Measurements from ENCODE around the gene MAML3. TPM values are rescaled to one million over a fixed set of nuclear protein-coding genes. Genes with fewer than 3 reads are reported as not detected.

The MAML3 gene
- total and polyA plus RNA-seq, 2 donors, result 4.3 to 5.2 TPM

DNA sequence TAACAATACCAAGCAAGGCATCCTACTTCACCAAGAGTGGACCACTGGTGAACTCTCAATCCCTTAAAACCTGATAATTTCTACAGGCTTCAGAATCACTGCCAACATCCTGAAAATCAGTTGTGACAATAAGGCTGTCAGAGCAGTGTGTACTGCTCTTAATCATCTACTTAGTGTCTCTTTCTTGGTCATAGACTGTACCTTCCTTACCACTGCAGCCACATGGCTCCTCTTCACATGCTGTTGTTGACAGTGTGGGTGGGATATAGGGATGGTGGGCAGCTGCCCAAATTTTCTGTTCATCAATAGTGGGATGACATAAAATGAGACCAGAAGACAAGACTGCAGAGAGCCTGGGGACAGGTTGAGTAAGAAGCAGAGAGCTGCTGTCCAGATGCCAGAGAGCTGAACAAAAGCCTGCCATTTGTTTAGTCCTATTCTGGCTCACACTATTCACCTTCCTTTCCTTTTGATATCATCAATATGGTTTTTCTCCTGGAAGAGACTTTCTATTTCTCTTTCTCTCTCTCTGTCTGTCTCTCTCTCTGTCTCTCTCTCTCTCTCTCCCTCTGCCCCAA lies 309.4 kb downstream of the MAML3 start:
- Histone ChIP-seq H3K27ac (ENCODE audit: low read depth in 1 of 2, low read length in 1 of 2) (no peak overlapping the region), H3K9me3 (ENCODE audit: control insufficient read depth in 2 of 2, insufficient read depth in 1 of 2, low read length in 1 of 2) (no peaks in the 10 kb centered on the region), H3K36me3 (ENCODE audit: control insufficient read depth in 2 of 2, insufficient read depth in 2 of 2, low read length in 1 of 2) (no peaks in the 10 kb centered on the region), H3K4me3 (ENCODE audit: low read length in 2 of 2) (no peak overlapping the region), H3K4me1 (ENCODE audit: control insufficient read depth in 2 of 2, insufficient read depth in 2 of 2, low read length in 2 of 2) (peaks cover 0 to 9% of the 10 kb centered on the region in 2 donors), H3K27me3 (ENCODE audit: control insufficient read depth in 2 of 2, insufficient read depth in 1 of 2, low read length in 1 of 2) (no peaks in the 10 kb centered on the region)
- DNase-seq (ENCODE audit: low read depth in 6 of 9, low spot score in 9 of 9), result no peak

DNA sequence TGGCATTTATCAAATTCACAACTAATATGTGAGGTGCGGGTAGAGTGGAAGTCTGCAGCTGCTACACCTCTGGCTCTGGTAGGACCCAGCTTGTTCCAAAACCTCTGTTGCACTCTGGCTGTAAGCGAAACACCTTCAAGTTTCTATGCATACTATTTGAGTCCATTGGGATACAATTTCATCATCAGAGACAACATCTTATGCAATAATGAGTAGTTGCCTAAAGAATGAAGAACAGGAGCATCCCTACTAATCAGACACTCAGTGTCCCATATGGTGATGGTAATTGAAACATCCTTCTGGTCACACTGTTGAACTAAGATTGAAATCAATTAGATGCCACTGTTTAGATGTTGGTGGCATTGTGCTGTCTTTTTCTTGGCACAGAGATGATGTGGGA lies 309.9 kb downstream of the MAML3 start:
- WGBS, result 98% methylated on average over 2 of the region's 2 CpGs
- H3K27me3 ChIP-seq (ENCODE audit: control insufficient read depth in 2 of 2, insufficient read depth in 1 of 2, low read length in 1 of 2), result no peaks in the 10 kb centered on the region
- no peaks in the 10 kb centered on the region for H3K36me3 ChIP-seq (ENCODE audit: control insufficient read depth in 2 of 2, insufficient read depth in 2 of 2, low read length in 1 of 2)
- no peak overlapping the region for H3K4me3 ChIP-seq (ENCODE audit: low read length in 2 of 2)
- DNase-seq (ENCODE audit: low read depth in 6 of 9, low spot score in 9 of 9), result no peak
- H3K27ac ChIP-seq (ENCODE audit: low read depth in 1 of 2, low read length in 1 of 2), result no peak overlapping the region
- peaks cover 0 to 9% of the 10 kb centered on the region in 2 donors for H3K4me1 ChIP-seq (ENCODE audit: control insufficient read depth in 2 of 2, insufficient read depth in 2 of 2, low read length in 2 of 2)
- H3K9me3 ChIP-seq (ENCODE audit: control insufficient read depth in 2 of 2, insufficient read depth in 1 of 2, low read length in 1 of 2), result no peaks in the 10 kb centered on the region

DNA sequence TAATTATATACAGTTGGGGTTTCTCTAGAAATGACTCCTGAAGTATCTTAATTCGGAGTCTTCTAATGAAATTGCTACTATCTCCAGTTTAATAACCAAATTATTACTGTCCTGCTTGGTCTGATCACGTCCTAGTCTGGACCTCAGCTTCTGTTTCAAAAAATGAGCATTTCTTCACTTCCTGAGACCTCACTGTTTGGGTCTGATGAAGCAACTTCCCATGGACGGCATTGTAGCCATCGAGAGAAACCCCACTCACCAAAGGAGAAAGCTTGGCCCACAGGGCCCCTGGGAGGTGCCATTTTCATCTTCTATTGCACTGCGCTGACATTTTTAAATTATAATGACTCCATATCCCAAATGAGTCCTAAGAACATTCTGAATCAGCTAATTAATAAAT lies 310.3 kb downstream of the MAML3 start:
- 97% methylated on average over 5 of the region's 5 CpGs for WGBS
- H3K4me3 ChIP-seq (ENCODE audit: low read length in 2 of 2), result no peak overlapping the region
- peaks cover 0 to 9% of the 10 kb centered on the region in 2 donors for H3K4me1 ChIP-seq (ENCODE audit: control insufficient read depth in 2 of 2, insufficient read depth in 2 of 2, low read length in 2 of 2)
- no peaks in the 10 kb centered on the region for H3K9me3 ChIP-seq (ENCODE audit: control insufficient read depth in 2 of 2, insufficient read depth in 1 of 2, low read length in 1 of 2)
- H3K36me3 ChIP-seq (ENCODE audit: control insufficient read depth in 2 of 2, insufficient read depth in 2 of 2, low read length in 1 of 2), result no peaks in the 10 kb centered on the region
- H3K27me3 ChIP-seq (ENCODE audit: control insufficient read depth in 2 of 2, insufficient read depth in 1 of 2, low read length in 1 of 2), result no peaks in the 10 kb centered on the region
- no peak for DNase-seq (ENCODE audit: low read depth in 6 of 9, low spot score in 9 of 9)
- H3K27ac ChIP-seq (ENCODE audit: low read depth in 1 of 2, low read length in 1 of 2), result no peak overlapping the region

DNA sequence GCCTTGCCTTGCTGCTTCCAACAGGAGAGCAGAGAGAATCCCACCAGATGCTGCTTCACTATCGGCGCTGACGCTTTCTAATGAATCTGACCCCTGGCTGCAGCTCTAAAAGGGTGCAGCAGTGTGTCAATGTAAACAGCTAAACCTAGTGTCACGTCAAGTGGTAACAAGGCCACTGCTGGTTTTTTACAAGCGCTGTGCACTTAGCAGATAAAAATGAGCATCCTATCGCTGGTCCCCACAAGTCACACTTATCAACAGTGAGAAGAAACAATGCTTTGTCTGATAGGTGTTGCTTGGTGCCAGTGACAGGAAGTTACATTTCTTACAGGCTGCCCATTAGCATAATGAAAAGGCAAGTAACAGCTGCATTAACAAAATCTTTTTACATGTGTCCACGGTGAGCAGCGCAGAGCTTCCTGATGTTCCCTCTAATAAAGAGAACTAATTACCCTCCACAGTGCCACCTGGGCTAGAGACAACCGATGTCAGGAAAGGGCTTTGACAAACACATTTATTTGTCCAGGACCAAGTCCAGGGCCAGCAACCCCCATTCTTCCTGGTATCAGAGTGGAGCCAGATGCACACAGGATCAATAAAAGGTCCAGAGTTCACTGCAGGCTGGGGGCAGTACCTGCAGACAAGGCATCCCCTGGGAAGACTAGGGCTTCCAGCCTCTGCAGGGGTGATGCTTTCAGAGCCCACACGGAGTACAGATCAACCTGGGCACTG lies 312.4 kb downstream of the MAML3 start:
- WGBS, result 82% methylated on average over 10 of the region's 10 CpGs
- Histone ChIP-seq H3K27ac (ENCODE audit: low read depth in 1 of 2, low read length in 1 of 2) (no peak overlapping the region), H3K27me3 (ENCODE audit: control insufficient read depth in 2 of 2, insufficient read depth in 1 of 2, low read length in 1 of 2) (no peaks in the 10 kb centered on the region), H3K4me3 (ENCODE audit: low read length in 2 of 2) (no peak overlapping the region), H3K36me3 (ENCODE audit: control insufficient read depth in 2 of 2, insufficient read depth in 2 of 2, low read length in 1 of 2) (no peaks in the 10 kb centered on the region), H3K4me1 (ENCODE audit: control insufficient read depth in 2 of 2, insufficient read depth in 2 of 2, low read length in 2 of 2) (peaks cover 0 to 9% of the 10 kb centered on the region in 2 donors), H3K9me3 (ENCODE audit: control insufficient read depth in 2 of 2, insufficient read depth in 1 of 2, low read length in 1 of 2) (no peaks in the 10 kb centered on the region)
- DNase-seq (ENCODE audit: low read depth in 6 of 9, low spot score in 9 of 9), result no peak

DNA sequence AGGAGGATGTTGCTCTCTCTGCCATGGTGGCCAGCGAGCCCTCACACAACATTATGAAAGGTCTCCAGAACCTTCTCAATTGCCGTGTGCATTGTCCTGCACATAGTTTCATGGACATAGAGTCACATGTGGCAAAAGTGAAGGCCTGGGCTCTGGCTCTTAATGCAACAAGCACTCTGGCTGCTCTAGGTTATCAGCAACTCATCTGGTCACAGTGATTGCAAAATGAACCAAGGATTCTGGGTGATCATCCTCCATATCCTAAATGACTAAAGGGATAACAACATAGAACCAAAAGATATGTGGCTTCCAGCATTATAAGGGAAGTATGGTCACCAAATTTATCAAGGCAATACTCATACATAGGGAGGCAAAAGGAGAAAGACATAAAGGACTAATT lies 313.2 kb downstream of the MAML3 start:
- 97% methylated on average over 2 of the region's 2 CpGs for WGBS
- H3K27ac ChIP-seq (ENCODE audit: low read depth in 1 of 2, low read length in 1 of 2), result no peak overlapping the region
- no peaks in the 10 kb centered on the region for H3K36me3 ChIP-seq (ENCODE audit: control insufficient read depth in 2 of 2, insufficient read depth in 2 of 2, low read length in 1 of 2)
- no peaks in the 10 kb centered on the region for H3K27me3 ChIP-seq (ENCODE audit: control insufficient read depth in 2 of 2, insufficient read depth in 1 of 2, low read length in 1 of 2)
- peaks cover 0 to 9% of the 10 kb centered on the region in 2 donors for H3K4me1 ChIP-seq (ENCODE audit: control insufficient read depth in 2 of 2, insufficient read depth in 2 of 2, low read length in 2 of 2)
- no peak overlapping the region for H3K4me3 ChIP-seq (ENCODE audit: low read length in 2 of 2)
- DNase-seq (ENCODE audit: low read depth in 6 of 9, low spot score in 9 of 9), result no peak
- H3K9me3 ChIP-seq (ENCODE audit: control insufficient read depth in 2 of 2, insufficient read depth in 1 of 2, low read length in 1 of 2), result no peaks in the 10 kb centered on the region

DNA sequence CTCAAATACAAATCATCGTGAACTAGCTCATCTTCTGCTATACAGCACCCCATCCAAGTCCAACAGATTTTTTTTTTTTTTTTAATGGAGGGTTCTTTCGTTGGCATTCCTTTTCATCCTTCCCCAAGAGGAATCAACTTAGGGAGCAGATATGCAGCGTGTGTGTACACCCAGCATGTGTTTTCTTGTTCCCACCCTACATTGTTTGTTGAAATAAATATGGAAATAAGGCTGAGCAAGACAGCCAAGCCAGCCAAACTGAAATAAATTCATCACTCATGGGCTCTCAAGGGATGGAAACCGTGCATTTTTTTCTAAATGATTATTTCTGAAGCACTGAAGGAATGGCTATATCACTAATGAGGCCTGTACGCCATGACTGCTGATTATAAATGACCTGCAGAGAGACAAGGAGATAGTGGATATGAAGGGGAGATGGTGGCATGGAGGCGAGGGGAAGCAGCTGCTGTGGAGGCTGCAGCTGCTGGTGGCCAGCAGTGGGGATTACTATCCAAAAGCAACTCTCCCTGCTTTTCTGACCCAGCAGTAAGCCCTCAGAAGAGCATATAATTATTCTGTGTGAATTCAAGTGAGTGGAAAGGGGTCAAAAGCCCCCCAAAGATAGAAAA lies 314.5 kb downstream of the MAML3 start:
- H3K4me1 ChIP-seq (ENCODE audit: control insufficient read depth in 2 of 2, insufficient read depth in 2 of 2, low read length in 2 of 2), result peaks cover 0 to 9% of the 10 kb centered on the region in 2 donors
- WGBS, result 96% methylated on average over 6 of the region's 6 CpGs
- no peaks in the 10 kb centered on the region for H3K36me3 ChIP-seq (ENCODE audit: control insufficient read depth in 2 of 2, insufficient read depth in 2 of 2, low read length in 1 of 2)
- no peaks in the 10 kb centered on the region for H3K27me3 ChIP-seq (ENCODE audit: control insufficient read depth in 2 of 2, insufficient read depth in 1 of 2, low read length in 1 of 2)
- no peaks in the 10 kb centered on the region for H3K9me3 ChIP-seq (ENCODE audit: control insufficient read depth in 2 of 2, insufficient read depth in 1 of 2, low read length in 1 of 2)
- H3K4me3 ChIP-seq (ENCODE audit: low read length in 2 of 2), result no peak overlapping the region
- no peak overlapping the region for H3K27ac ChIP-seq (ENCODE audit: low read depth in 1 of 2, low read length in 1 of 2)
- no peak for DNase-seq (ENCODE audit: low read depth in 6 of 9, low spot score in 9 of 9)

DNA sequence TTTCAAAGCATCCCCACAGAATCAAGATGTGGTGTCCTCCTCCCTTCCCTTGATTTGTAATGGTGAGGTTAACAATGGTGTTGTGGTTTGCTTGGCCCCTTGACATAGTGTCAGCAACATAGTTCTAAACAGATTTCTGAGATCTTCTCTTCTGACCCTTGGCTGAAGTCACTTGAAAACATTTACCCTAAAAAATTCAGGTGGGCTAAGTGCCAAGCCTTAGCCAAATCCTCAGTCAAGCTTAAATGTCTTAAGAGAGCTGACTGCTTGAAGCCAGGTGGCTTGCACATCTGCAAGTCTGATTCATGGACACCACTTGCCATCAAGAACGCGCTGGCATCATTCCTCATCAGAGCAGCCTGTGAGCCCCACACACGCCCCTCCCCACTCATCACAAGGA lies 315.2 kb downstream of the MAML3 start:
- Histone ChIP-seq H3K27ac (ENCODE audit: low read depth in 1 of 2, low read length in 1 of 2) (no peak overlapping the region), H3K4me3 (ENCODE audit: low read length in 2 of 2) (no peak overlapping the region), H3K36me3 (ENCODE audit: control insufficient read depth in 2 of 2, insufficient read depth in 2 of 2, low read length in 1 of 2) (no peaks in the 10 kb centered on the region), H3K9me3 (ENCODE audit: control insufficient read depth in 2 of 2, insufficient read depth in 1 of 2, low read length in 1 of 2) (no peaks in the 10 kb centered on the region), H3K27me3 (ENCODE audit: control insufficient read depth in 2 of 2, insufficient read depth in 1 of 2, low read length in 1 of 2) (no peaks in the 10 kb centered on the region), H3K4me1 (ENCODE audit: control insufficient read depth in 2 of 2, insufficient read depth in 2 of 2, low read length in 2 of 2) (peaks cover 0 to 9% of the 10 kb centered on the region in 2 donors)
- 93% methylated on average over 3 of the region's 3 CpGs for WGBS
- no peak for DNase-seq (ENCODE audit: low read depth in 6 of 9, low spot score in 9 of 9)

DNA sequence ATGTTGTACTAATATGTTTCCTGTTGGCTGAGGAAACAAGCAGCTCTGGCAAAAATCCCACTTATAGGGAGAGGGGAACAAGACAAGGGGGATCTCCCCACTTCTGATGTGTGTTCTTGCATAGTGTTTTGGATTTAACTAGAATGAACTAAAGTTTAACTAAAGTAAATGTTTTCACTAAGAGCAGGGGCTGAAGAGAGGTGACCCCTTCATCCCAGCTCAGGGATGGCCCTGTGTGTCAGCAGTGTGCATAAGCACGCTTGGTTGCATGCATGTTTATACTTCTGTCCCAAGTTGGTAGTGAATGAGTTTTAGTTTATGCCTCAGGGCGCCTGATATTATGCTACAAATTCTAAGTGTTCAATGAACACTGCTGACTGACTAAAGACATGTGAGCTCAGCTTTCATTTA lies 319.0 kb downstream of the MAML3 start:
- Histone ChIP-seq H3K27ac (ENCODE audit: low read depth in 1 of 2, low read length in 1 of 2) (no peak overlapping the region), H3K27me3 (ENCODE audit: control insufficient read depth in 2 of 2, insufficient read depth in 1 of 2, low read length in 1 of 2) (no peaks in the 10 kb centered on the region), H3K4me1 (ENCODE audit: control insufficient read depth in 2 of 2, insufficient read depth in 2 of 2, low read length in 2 of 2) (no peaks in the 10 kb centered on the region), H3K4me3 (ENCODE audit: low read length in 2 of 2) (no peak overlapping the region), H3K36me3 (ENCODE audit: control insufficient read depth in 2 of 2, insufficient read depth in 2 of 2, low read length in 1 of 2) (no peaks in the 10 kb centered on the region), H3K9me3 (ENCODE audit: control insufficient read depth in 2 of 2, insufficient read depth in 1 of 2, low read length in 1 of 2) (no peaks in the 10 kb centered on the region)
- WGBS, result 95% methylated on average over 2 of the region's 2 CpGs
- DNase-seq (ENCODE audit: low read depth in 6 of 9, low spot score in 9 of 9), result no peak

DNA sequence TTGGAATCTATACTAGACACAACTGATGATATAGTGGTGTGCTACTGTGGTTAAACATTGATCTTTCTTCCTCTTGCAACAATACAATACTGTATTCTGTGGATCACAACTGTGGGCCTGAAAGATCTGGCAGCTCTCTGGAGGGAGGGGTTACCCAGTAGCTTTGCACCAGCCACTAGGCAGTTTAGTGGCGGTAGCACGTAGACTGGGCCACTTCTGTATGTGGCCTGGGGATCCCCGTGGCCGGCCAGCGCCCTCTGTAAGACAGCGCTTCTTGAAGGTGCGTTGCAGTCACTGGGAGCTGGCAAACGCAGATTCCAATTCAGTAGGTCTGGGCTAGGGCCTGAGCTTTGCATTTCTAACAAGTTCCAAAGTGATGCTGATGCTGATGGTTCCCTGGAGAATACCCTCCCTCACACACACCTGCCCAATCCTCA lies 319.7 kb downstream of the MAML3 start:
- no peaks in the 10 kb centered on the region for H3K9me3 ChIP-seq (ENCODE audit: control insufficient read depth in 2 of 2, insufficient read depth in 1 of 2, low read length in 1 of 2)
- no peaks in the 10 kb centered on the region for H3K27me3 ChIP-seq (ENCODE audit: control insufficient read depth in 2 of 2, insufficient read depth in 1 of 2, low read length in 1 of 2)
- no peak for DNase-seq (ENCODE audit: low read depth in 6 of 9, low spot score in 9 of 9)
- 98% methylated on average over 8 of the region's 8 CpGs for WGBS
- no peak overlapping the region for H3K4me3 ChIP-seq (ENCODE audit: low read length in 2 of 2)
- no peaks in the 10 kb centered on the region for H3K36me3 ChIP-seq (ENCODE audit: control insufficient read depth in 2 of 2, insufficient read depth in 2 of 2, low read length in 1 of 2)
- H3K27ac ChIP-seq (ENCODE audit: low read depth in 1 of 2, low read length in 1 of 2), result no peak overlapping the region
- no peaks in the 10 kb centered on the region for H3K4me1 ChIP-seq (ENCODE audit: control insufficient read depth in 2 of 2, insufficient read depth in 2 of 2, low read length in 2 of 2)
